Uterus (tissue), 2 donors: Measurements from ENCODE around the gene RAP1GAP.

Source experiments
- POLR2A ChIP-seq, 2 donors: fragments of 450-650 bp; IDR thresholded peaks; one replicate each; pipeline ENCODE4 v1.6.1; 2016; ENCODE audit warnings: antibody characterized with exemption in 2 of 2, mild to moderate bottlenecking in 1 of 2, moderate library complexity in 1 of 2
- TF ChIP-seq, protein P1 (sequence below), 4 experiments: fragments of 200-600 bp in 2 of 4; fragments of 450-650 bp in 2 of 4; sonication (generic) in 2 of 4; IDR thresholded peaks; one replicate each; pipeline ENCODE4 v1.5.1; 2016 to 2019; ENCODE audit warnings: antibody characterized with exemption in 4 of 4, mild to moderate bottlenecking in 2 of 4, moderate library complexity in 1 of 4

DNA sequence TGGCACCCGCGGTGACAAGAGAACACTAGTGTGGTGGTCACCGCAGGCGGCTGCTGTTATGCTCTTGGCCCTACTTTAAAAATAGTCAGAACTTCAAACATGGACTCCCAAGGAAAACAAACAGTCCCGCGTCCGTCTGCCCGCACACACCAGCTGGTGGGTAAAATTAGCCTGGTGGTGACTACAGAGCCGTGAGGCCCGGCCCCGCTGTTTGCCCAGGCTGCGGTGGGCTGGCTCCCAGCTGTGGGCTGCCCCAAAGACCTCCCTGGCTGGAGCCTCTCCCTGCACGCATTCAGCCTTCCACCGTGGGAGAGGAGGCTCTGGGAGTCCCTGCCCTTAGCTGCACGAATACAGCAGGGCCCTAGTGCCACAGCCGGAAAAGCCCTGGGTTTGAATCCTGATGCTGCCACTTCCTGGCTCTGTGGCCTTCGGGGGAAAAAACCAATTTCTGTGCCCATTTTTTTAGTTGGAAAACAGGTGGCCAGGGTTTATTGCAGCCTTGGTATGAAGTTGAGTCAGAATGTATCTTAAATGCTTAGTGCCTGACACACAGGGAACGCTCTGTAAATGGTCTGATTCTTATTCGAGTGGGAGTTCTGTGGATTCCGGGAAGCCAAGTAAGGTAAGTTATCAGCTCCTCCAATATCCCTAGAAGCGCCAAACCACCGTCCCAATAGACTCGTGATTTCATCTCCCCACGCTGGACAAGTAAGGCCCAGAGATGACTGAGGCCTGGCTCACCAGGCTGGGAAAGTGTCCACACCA, 101.7 kb downstream of the RAP1GAP start:
- TF ChIP-seq, protein P1, sequence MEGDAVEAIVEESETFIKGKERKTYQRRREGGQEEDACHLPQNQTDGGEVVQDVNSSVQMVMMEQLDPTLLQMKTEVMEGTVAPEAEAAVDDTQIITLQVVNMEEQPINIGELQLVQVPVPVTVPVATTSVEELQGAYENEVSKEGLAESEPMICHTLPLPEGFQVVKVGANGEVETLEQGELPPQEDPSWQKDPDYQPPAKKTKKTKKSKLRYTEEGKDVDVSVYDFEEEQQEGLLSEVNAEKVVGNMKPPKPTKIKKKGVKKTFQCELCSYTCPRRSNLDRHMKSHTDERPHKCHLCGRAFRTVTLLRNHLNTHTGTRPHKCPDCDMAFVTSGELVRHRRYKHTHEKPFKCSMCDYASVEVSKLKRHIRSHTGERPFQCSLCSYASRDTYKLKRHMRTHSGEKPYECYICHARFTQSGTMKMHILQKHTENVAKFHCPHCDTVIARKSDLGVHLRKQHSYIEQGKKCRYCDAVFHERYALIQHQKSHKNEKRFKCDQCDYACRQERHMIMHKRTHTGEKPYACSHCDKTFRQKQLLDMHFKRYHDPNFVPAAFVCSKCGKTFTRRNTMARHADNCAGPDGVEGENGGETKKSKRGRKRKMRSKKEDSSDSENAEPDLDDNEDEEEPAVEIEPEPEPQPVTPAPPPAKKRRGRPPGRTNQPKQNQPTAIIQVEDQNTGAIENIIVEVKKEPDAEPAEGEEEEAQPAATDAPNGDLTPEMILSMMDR (IDR thresholded peaks at IDR 0.05), result no peak
- TF ChIP-seq POLR2A (IDR thresholded peaks at IDR 0.05), result no peak
